ENCODE data around the gene RBM33.

RBM33 gene

GRCh38 chr7:155731871-155732270, 87.4 kb downstream of the RBM33 start:
- no peak for DNase-seq
- Histone ChIP-seq H2AFZ (ENCODE audit: low read depth, low read length) (no peak overlapping the region), H3K36me3 (ENCODE audit: insufficient read depth, low read length) (peaks cover 73% of the 10 kb centered on the region)

GRCh38 chr7:155732286-155732685, 87.8 kb downstream of the RBM33 start:
- no peak for TF ChIP-seq EZH2 (IDR thresholded peaks at IDR 0.05; ENCODE audit: borderline replicate concordance, low read depth, low read length, severe bottlenecking)
- no peak for TF ChIP-seq CTCF (IDR thresholded peaks at IDR 0.05; ENCODE audit: borderline replicate concordance, extremely low read depth, low read length, poor library complexity, severe bottlenecking)
- DNase-seq (no peak), ATAC-seq (ENCODE audit: insufficient read depth, low read depth) (no peak)
- peaks cover 96% of the 10 kb centered on the region for H3K79me2 ChIP-seq (ENCODE audit: insufficient read depth, low read length)
- H3K4me3 ChIP-seq (ENCODE audit: low read depth in 1 of 2, low read length in 2 of 2) = no peak overlapping the region
- no peak overlapping the region for H3K9ac ChIP-seq (ENCODE audit: low read depth, low read length)
- H3K27ac ChIP-seq (ENCODE audit: low read length) = no peak overlapping the region
- H3K4me2 ChIP-seq (ENCODE audit: insufficient read depth, low read length) = no peak overlapping the region
- H3K4me1 ChIP-seq (ENCODE audit: insufficient read depth, low read length) = peaks cover 26% of the 10 kb centered on the region
- H4K20me1 ChIP-seq (ENCODE audit: insufficient read depth, low read length) = peaks cover 23% of the 10 kb centered on the region
- peaks cover 73% of the 10 kb centered on the region for H3K36me3 ChIP-seq (ENCODE audit: insufficient read depth, low read length)
- no peaks in the 10 kb centered on the region for H3K27me3 ChIP-seq (ENCODE audit: insufficient read depth, low read length, poor library complexity)
- no peaks in the 10 kb centered on the region for H3K9me3 ChIP-seq (ENCODE audit: insufficient read depth, low read length, severe bottlenecking)
- no peak overlapping the region for H2AFZ ChIP-seq (ENCODE audit: low read depth, low read length)

More at GRCh38 chr7:155731871-155732270, 87.4 kb downstream of the RBM33 start:
- no peak overlapping the region for H3K4me2 ChIP-seq (ENCODE audit: insufficient read depth, low read length)
- H3K27me3 ChIP-seq (ENCODE audit: insufficient read depth, low read length, poor library complexity) = no peaks in the 10 kb centered on the region
- H3K9ac ChIP-seq (ENCODE audit: low read depth, low read length) = no peak overlapping the region
- H3K79me2 ChIP-seq (ENCODE audit: insufficient read depth, low read length) = peaks cover 96% of the 10 kb centered on the region
- H4K20me1 ChIP-seq (ENCODE audit: insufficient read depth, low read length) = peaks cover 27% of the 10 kb centered on the region
- H3K9me3 ChIP-seq (ENCODE audit: insufficient read depth, low read length, severe bottlenecking) = no peaks in the 10 kb centered on the region
- TF ChIP-seq CTCF (IDR thresholded peaks at IDR 0.05; ENCODE audit: borderline replicate concordance, extremely low read depth, low read length, poor library complexity, severe bottlenecking) (no peak), EZH2 (IDR thresholded peaks at IDR 0.05; ENCODE audit: borderline replicate concordance, low read depth, low read length, severe bottlenecking) (no peak)
- H3K27ac ChIP-seq (ENCODE audit: low read length) = no peak overlapping the region
- H3K4me3 ChIP-seq (ENCODE audit: low read depth in 1 of 2, low read length in 2 of 2) = no peak overlapping the region
- no peak for ATAC-seq (ENCODE audit: insufficient read depth, low read depth)
- peaks cover 22% of the 10 kb centered on the region for H3K4me1 ChIP-seq (ENCODE audit: insufficient read depth, low read length)

- peaks cover 19% of the 10 kb centered on the region for H4K20me1 ChIP-seq (ENCODE audit: insufficient read depth, low read length)
- no peaks in the 10 kb centered on the region for H3K27me3 ChIP-seq (ENCODE audit: insufficient read depth, low read length, poor library complexity)
- no peak overlapping the region for H2AFZ ChIP-seq (ENCODE audit: low read depth, low read length)
- H3K36me3 ChIP-seq (ENCODE audit: insufficient read depth, low read length) = peaks cover 70% of the 10 kb centered on the region
- peaks cover 41% of the 10 kb centered on the region for H3K4me1 ChIP-seq (ENCODE audit: insufficient read depth, low read length)
- peak overlapping the region; percentile 36 for H3K27ac ChIP-seq (ENCODE audit: low read length)
- ATAC-seq (ENCODE audit: insufficient read depth, low read depth) (peak; percentile 22; the same call in 1 of the 3 replicates), DNase-seq (no peak)
- TF ChIP-seq EZH2 (IDR thresholded peaks at IDR 0.05; ENCODE audit: borderline replicate concordance, low read depth, low read length, severe bottlenecking) = no peak
- H3K9me3 ChIP-seq (ENCODE audit: insufficient read depth, low read length, severe bottlenecking) = no peaks in the 10 kb centered on the region
- no peak overlapping the region for H3K4me2 ChIP-seq (ENCODE audit: insufficient read depth, low read length)
- peaks cover 85% of the 10 kb centered on the region for H3K79me2 ChIP-seq (ENCODE audit: insufficient read depth, low read length)
- H3K9ac ChIP-seq (ENCODE audit: low read depth, low read length) = no peak overlapping the region
- no peak overlapping the region for H3K4me3 ChIP-seq (ENCODE audit: low read depth in 1 of 2, low read length in 2 of 2)
These were observed 89.4 kb downstream of the RBM33 start for GRCh38 chr7:155733582-155734444.

- Histone ChIP-seq H2AFZ (ENCODE audit: low read depth, low read length) (no peak overlapping the region), H3K9me3 (ENCODE audit: insufficient read depth, low read length, severe bottlenecking) (no peaks in the 10 kb centered on the region), H3K4me2 (ENCODE audit: insufficient read depth, low read length) (no peak overlapping the region), H3K27ac (ENCODE audit: low read length) (no peak overlapping the region), H3K27me3 (ENCODE audit: insufficient read depth, low read length, poor library complexity) (no peaks in the 10 kb centered on the region), H3K79me2 (ENCODE audit: insufficient read depth, low read length) (peaks cover 79% of the 10 kb centered on the region), H3K4me3 (ENCODE audit: low read depth in 1 of 2, low read length in 2 of 2) (no peak overlapping the region), H3K36me3 (ENCODE audit: insufficient read depth, low read length) (peaks cover 65% of the 10 kb centered on the region), H3K4me1 (ENCODE audit: insufficient read depth, low read length) (peaks cover 47% of the 10 kb centered on the region), H3K9ac (ENCODE audit: low read depth, low read length) (no peak overlapping the region), H4K20me1 (ENCODE audit: insufficient read depth, low read length) (peaks cover 19% of the 10 kb centered on the region)
- TF ChIP-seq EZH2 (IDR thresholded peaks at IDR 0.05; ENCODE audit: borderline replicate concordance, low read depth, low read length, severe bottlenecking) (no peak), CTCF (IDR thresholded peaks at IDR 0.05; ENCODE audit: borderline replicate concordance, extremely low read depth, low read length, poor library complexity, severe bottlenecking) (no peak)
- DNase-seq = no peak
- ATAC-seq (ENCODE audit: insufficient read depth, low read depth) = no peak
These were observed 90.0 kb downstream of the RBM33 start for GRCh38 chr7:155734445-155734809.
